NCI-H2196 (cell line): Measurements from ENCODE around the gene INTS3.
"Not testable (repeated sequence)": the region's sequence is repeated elsewhere in the genome, so short reads cannot be mapped to it uniquely, and the experiment has no call there.

Experiments
- DNase-seq: peaks from one replicate; lab custom pipeline; 2025; ENCODE audit not compliant: unreplicated experiment; lab: John Stamatoyannopoulos, UW

INTS3 gene

GRCh38 chr1:153775458-153776327 lies 47.8 kb downstream of the INTS3 start:
- DNase-seq: peak; percentile 75

GRCh38 chr1:153776352-153776751 lies 48.5 kb downstream of the INTS3 start:
- no peak for DNase-seq

- no peak for DNase-seq
Observed at GRCh38 chr1:153776845-153777370, 49.1 kb downstream of the INTS3 start.

- DNase-seq: no peak
Observed at GRCh38 chr1:153777648-153778047, 49.8 kb downstream of the INTS3 start.

- no peak for DNase-seq
Observed at GRCh38 chr1:153778051-153778823, 50.4 kb downstream of the INTS3 start.

- no peak for DNase-seq
Observed at GRCh38 chr1:153778824-153779519, 51.1 kb downstream of the INTS3 start.

GRCh38 chr1:153779781-153780541 lies 52.1 kb downstream of the INTS3 start:
- no peak for DNase-seq

GRCh38 chr1:153780551-153780950 lies 52.7 kb downstream of the INTS3 start:
- no peak for DNase-seq

GRCh38 chr1:153782648-153783047 lies 54.8 kb downstream of the INTS3 start:
- not testable (repeated sequence) for DNase-seq

- peak; percentile 94 for DNase-seq
Observed at GRCh38 chr1:153783233-153784190, 55.7 kb downstream of the INTS3 start.

- DNase-seq: no peak
Observed at GRCh38 chr1:153786038-153786790, 58.4 kb downstream of the INTS3 start.

GRCh38 chr1:153789478-153790034 lies 61.7 kb downstream of the INTS3 start:
- DNase-seq: no peak

- DNase-seq: no peak
Observed at GRCh38 chr1:153790313-153790965, 62.6 kb downstream of the INTS3 start.

GRCh38 chr1:153790966-153791647 lies 63.3 kb downstream of the INTS3 start:
- no peak for DNase-seq

GRCh38 chr1:153791648-153792253 lies 63.9 kb downstream of the INTS3 start:
- no peak for DNase-seq

- DNase-seq: no peak
Observed at GRCh38 chr1:153792631-153793041, 64.8 kb downstream of the INTS3 start.
